Kidney glomerular epithelial cell (primary cell): Measurements from ENCODE around the gene GON7.
"Not testable (repeated sequence)": the region's sequence is repeated elsewhere in the genome, so short reads cannot be mapped to it uniquely, and the experiment has no call there.

Source experiments
- DNase-seq: peaks from one replicate; lab custom pipeline; 2025; lab: John Stamatoyannopoulos, UW

GON7 gene

GRCh38 chr14:93206793-93207467 is at the start of gene GON7, which contains the start of gene UBR7:
TSS of gene GON7 (minus strand) at chr14:93207065. CDS start at chr14:93207037, 28 bp downstream.
TSS of gene UBR7 (plus strand) at chr14:93207256. CDS start at chr14:93207292, 36 bp downstream.
- DNase-seq = peak; percentile 94

GRCh38 chr14:93249128-93249831 is 42.4 kb upstream of the GON7 start:
- no peak for DNase-seq

DNA sequence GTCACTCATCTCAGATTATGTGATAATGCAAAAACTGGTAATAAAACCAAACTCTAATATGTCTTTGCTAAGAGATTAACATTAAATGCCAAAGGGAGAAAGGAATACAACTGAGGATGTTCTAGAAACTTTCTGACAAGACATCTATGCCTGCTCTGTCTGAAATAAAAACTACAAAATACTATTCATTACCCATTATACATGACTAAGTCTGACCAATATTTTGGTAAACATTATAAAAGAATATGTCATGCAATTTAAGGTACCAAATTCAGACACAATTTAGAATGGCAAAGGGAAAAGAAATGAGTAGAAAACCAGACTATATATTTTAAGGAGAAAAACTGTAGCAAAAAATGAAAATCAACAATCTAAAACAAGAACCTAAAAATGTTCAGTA is 39.7 kb upstream of the GON7 start:
- DNase-seq = no peak

DNA sequence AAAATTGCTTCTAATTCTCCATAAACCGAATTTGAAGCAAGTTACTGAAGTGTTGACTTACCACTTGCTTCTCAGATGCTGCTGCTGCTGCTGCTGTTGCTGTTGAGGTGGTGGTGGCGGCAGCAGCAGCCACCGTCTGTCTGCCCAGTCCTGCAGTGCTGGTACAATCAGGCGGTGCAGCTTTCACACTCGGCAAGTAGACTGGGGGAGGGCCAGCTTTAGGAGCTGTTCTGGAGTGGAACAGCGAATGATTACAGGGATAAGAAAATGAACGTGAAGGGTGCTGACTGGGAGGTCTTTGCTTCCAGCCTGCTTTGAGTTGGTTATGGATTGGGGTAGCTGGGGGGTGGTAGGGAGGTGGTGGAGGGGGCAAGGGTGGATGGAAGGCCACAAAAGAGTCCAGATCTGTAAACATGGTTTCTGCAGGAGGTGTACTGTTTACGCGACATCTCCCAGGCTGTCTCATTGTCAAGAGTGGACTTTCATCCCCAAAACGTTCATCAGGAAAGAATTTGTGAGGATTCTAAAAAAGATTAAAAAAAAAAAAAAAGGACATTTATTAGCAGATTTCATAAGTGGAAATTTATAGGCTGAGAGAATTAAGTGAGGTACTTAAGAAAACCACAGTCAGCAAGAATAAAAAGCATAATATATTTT is 39.0 kb upstream of the GON7 start:
- DNase-seq = no peak

DNA sequence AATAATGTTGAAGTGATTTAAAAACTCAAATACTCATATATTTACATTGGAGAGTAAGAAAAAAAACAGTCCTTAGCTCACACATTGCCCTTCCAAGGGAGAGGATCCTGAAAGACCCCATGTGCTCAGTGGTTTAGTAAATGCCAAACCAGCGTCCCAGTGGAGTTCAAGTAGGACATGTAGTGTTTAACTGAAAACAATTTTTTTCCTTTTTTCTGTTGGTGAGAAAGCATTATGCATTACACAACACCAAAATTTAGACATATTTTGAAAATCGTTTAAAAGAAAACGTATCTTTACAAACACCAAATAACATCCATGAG is 33.8 kb upstream of the GON7 start:
- DNase-seq = no peak

GRCh38 chr14:93239869-93240677 is 33.2 kb upstream of the GON7 start:
- DNase-seq = peak; percentile 45

- peak; percentile 73 for DNase-seq
These were observed 27.9 kb upstream of the GON7 start for GRCh38 chr14:93234798-93235197.

GRCh38 chr14:93233078-93233477 is 26.2 kb upstream of the GON7 start:
- DNase-seq = not testable (repeated sequence)

DNA sequence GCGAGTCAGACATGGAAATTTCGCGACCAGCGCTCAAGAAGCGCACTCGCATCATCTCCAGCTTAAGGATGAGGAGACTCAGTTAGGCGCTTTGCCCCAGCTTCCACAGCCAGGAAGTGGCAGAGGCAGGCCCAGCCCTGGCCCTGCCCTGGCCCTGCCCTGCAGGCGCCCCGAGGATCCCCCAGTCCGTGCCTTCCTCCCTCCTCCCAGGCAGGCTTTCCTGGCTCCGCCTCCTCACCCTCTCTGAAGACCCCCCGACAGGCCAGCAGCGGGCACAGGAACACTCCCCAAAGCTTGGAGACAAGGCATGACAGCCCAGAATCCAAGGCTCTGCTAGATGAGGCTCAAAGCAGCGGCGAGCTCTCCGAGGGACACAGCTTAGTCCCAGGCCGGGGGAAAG is 25.3 kb upstream of the GON7 start:
- DNase-seq = no peak

GRCh38 chr14:93231129-93231979 is 24.5 kb upstream of the GON7 start:
- DNase-seq = no peak

DNA sequence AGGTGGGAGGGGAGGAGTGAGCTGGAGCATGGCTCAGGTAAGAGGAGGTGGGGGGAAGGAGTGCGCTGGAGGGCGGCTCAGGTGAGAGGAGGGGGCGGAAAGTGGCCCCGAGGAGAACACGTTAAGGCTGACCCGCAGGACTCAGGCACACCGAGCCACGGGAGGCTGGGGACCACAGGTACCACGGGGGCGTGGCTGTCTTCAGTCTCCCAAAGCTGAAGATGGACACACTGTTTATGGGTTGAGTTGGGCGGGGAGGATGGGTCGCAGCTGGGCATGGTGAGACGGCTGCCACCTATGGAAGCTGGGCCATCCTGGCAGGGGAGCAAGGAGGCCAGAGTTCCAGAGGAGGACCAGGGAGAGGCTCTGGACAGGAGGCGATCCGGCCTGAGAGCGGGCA is 23.7 kb upstream of the GON7 start:
- no peak for DNase-seq

GRCh38 chr14:93228550-93228949 is 21.7 kb upstream of the GON7 start:
- no peak for DNase-seq

GRCh38 chr14:93223565-93223964 is 16.7 kb upstream of the GON7 start:
- DNase-seq = no peak

GRCh38 chr14:93220509-93220908 is 13.6 kb upstream of the GON7 start:
- DNase-seq = no peak

- peak; percentile 53 for DNase-seq
These were observed 12.3 kb upstream of the GON7 start for GRCh38 chr14:93219103-93219726.

- DNase-seq = no peak
These were observed 7.7 kb upstream of the GON7 start for GRCh38 chr14:93214598-93214997.

- DNase-seq = no peak
These were observed 5.6 kb upstream of the GON7 start for GRCh38 chr14:93212432-93212831.

DNA sequence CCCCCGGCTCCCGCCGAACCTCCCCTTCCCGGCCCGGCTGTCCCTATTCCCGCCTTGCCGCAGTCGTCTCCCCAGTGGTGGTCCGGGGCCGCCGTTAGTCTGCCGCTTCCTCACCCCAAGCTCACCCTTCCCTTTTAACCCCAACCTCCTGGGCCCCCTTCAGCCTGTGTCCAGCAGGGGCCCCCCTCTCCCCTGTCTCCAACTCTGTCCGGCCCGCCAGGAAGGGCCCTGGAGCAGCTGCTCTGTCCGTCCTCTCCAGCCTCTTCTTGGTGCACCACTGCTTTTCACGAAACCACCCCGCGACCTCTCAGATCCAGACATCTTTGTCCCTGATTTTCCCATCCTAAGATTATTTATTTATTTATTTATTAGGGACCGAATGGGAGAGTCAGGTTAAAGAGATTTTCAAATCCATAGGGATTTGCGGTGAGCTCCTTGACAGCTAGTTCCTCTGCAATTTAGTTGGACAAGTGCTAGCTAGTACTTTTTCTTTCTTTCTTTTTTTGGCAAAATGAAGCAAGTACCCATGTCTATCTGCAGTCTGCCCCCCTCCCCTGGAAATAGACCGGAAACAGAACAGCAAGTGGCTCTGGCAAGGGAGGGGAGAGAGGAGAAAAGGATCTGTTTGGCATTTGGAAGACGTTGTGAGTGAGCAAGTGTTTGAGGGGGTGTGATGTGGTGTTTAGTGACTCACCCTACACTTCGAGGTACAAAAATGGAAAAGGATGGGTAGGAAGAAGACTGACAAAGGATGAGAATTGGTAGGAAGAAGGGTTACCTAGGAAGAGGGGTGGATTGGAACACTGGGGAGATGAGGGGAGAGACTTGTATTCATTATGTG is 823 bp upstream of the GON7 start:
- peak; percentile 48 for DNase-seq

DNA sequence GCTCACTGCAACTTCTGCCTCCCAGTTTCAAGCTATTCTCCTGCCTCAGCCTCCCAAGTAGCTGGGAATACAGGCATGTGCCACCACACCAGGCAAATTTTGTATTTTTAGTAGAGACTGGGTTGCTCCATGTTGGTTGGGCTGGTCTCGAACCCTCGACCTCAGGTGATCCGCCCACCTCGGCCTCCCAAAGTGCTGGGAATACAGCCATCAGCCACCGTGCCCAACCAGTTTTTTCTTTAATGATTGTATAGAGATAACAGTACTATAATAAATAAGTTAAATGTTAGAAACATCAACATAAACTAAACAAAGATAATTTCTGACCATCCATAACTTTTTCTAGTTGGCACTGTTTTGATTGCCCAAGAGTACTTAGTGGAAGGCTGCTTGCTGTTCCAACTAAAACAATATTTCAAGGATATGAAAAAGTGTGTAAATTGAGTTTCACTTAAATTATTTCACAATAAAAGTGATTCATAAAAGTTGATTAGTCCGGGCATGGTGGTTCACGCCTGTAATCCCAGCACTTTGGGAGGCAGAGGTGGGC is 5.6 kb downstream of the GON7 start:
- DNase-seq = no peak

- no peak for DNase-seq
These were observed 6.3 kb downstream of the GON7 start for GRCh38 chr14:93200553-93200952.
